Left cardiac atrium (tissue), 4 donors: ENCODE results near the gene HUS1B. TPM values are rescaled to one million over a fixed set of nuclear protein-coding genes. Genes with fewer than 3 reads are reported as not detected.

Source experiments
- ATAC-seq, 2 donors: fragments of 200-7000 bp; cut with Tn5 transposase; one replicate each; pipeline ENCODE4 v1.9.1; 2020; ENCODE audit warnings: mild to moderate bottlenecking in 2 of 2, moderate library complexity in 2 of 2
- DNase-seq: peaks from one replicate; pipeline ENCODE4 v3.0.0-alpha.2; 2020
- intact Hi-C, 2 donors: fragments of 100-400 bp; cut with DNase I; formaldehyde crosslinking; loops; one replicate each; pipeline versions ENCODE4 v1.14.1 to v1.15.1; 2022 to 2023
- total RNA-seq, 2 donors: library from RNA; stranded (reverse); fragmentation: NEBNext Ultra II Directional; extraction: Animal tissue kit (Norgen Biotek cat#: 25700); gene quantifications; one replicate each; pipeline ENCODE4 v1.2.1, GENCODE V29; 2021
- donor health status: DM: no; HTN: yes; CAD: no.
- donor health status: DM: no; HTN: yes; CAD: no; lungs with severe emphysema.
- donor health status: DM: yes; HTN: yes; CAD: no.
- donor health status: Dilated cardiomyopathy.

The HUS1B gene
- total RNA-seq, 2 donors from 2014 or later: not detected

DNA sequence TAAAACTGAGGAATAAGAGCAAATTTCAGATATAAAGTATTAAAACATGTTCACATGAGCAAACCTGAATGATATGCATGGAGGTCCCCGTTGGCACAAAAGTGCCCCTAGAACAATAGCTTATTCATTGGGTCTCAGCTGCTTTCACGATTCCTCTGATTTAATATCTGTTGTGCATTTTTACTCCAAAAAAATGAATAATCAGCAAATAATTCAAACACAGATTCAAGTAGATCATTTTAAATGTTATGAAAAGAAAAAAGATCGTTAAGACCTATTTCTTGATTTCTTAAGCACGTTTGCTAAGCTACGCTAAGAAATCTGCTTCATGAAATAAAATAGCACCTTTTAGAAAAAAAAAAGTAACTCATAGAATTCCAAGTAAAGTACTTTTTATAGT, 21.7 kb downstream of the HUS1B start:
- no peak for ATAC-seq
- intact Hi-C loops: no loop called here
- DNase-seq: no peak

DNA sequence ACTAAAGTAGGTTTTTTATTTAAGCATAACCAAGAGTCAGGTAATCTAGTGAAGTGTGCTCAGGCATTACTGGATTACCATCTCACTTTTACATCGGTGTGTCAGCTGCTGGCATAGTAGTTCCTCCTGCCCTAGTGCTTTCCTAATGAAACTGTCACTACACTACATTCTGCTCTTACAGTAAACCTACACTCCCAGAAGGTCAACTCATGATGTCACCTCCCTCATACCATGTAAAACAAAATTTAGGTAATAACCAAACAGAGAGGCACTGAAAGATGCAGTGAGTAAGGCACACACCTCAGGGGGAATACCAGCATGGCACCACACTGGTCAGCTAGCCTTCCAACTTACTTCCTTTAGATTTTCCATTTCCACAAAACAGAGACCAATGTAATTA, 23.3 kb downstream of the HUS1B start:
- DNase-seq (no peak), ATAC-seq (no peak)
- intact Hi-C loops: no loop called here

DNA sequence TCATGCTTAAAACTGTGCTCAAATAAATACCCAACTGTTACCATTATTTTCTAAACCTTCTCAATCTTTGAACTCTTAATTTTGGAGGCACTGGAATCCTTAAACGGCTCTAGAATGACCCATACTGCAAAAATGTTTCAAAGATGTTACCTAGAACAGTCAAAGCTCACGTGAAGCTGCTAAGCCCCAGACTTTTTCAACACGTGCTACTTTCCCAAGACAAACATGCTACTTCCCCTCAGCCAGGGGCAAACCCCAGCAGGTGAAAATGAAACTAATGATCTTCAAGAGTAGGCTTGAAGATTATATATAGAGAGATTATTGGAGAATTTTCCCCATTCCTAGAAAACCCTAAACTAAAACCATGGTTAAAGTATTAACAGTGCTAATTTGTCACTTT, 28.1 kb downstream of the HUS1B start:
- no peak for ATAC-seq
- DNase-seq: no peak
- intact Hi-C loops: loop anchor here in 1 of 2 donors (10.0 kb wide), 1 partner anchor 166 kb away; no protein-coding TSS in a partner anchor

DNA sequence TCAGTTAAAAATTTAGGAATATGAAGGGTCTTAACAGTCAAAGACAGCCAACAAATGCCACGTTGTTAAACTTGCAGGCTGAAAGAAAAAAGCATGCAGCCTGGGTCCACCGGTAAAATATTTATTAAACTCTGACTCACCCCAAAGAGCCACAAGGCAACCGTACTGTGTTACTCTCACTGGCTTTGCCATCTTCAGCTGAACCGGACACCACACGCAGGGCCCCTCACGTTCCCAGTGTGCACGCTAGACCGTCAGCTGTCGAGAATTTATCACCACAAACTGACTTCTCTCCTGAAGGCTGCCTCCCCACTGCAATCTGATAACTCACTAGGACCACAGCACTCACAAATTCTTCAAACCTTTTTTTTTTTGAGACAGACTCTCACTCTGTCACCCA, 30.7 kb downstream of the HUS1B start:
- intact Hi-C loops: loop anchor here in 1 of 2 donors (10.0 kb wide), 1 partner anchor 169 kb away; no protein-coding TSS in a partner anchor
- ATAC-seq: no peak

DNA sequence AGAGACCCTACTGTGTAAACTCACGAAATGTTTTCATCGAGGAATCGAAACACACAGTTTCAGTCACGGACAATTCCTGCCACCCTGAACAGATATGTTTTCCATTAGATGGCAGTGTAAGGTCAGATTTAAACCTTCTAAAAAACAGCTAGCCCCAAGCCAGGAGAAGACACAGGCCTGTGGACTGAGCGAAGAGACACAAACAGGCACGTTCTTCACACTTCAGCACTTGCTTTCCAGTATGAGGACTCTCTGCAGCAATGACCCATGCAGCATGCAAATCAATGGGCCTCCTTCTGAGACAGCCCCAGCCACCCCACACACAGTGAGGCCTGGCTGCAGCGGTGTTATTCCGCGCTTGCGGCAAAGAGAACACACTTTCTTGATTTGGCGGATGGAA, 31.9 kb downstream of the HUS1B start:
- ATAC-seq (peak; percentile 44 to 82), DNase-seq (no peak)
- intact Hi-C loops: loop anchor here (5.0 to 10.0 kb wide), 2 partner anchors 170 to 762 kb away; partner anchors contain the start of gene FOXF2 (in 1 of the 2)

More for the DNA sequence above, 30.7 kb downstream of the HUS1B start:
- no peak for DNase-seq

DNA sequence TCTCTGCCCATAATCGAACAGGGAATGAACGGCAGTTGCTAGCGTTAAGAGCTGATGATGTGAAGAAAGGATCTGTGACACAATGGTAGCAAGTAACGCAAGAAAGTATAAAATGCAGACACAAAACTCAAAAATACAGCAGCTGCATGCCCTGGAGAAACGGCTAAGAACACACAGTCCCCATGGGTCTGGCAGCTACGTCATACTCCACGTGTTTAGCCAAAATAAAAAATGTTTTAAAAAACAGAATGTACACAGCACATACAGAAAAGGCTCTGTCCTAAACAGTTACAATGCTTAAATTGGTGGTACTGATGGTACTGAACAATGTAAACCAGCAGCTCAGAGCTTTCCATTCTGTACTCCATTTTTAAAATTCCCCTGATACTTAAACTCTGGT, 34.4 kb downstream of the HUS1B start:
- no peak for DNase-seq
- intact Hi-C loops: loop anchor here (5.0 to 10.0 kb wide), 2 partner anchors 172 to 765 kb away; partner anchors contain the start of gene FOXF2 (in 1 of the 2)
- ATAC-seq: no peak

DNA sequence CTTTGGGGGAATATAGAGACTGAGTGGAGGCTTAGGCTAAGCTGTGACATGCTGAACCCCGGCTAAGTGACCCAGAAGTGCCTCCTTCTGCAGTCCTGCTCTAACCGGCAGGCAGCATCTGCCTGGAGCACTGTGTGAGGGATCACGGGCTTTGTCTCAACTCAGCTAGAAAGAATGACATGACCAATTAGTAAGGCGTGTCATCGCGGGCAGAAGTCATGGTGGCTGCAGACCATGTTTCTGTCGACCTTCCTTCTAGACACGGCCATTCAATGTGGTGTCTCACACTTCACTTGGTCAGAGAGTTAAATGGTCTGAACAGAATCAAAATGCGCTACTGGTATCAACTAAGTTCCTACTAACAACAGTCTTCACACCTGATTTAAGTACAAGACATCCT, 35.0 kb downstream of the HUS1B start:
- intact Hi-C loops: loop anchor here (5.0 to 10.0 kb wide), 2 partner anchors 173 to 765 kb away; partner anchors contain the start of gene FOXF2 (in 1 of the 2)
- ATAC-seq (no peak), DNase-seq (no peak)

DNA sequence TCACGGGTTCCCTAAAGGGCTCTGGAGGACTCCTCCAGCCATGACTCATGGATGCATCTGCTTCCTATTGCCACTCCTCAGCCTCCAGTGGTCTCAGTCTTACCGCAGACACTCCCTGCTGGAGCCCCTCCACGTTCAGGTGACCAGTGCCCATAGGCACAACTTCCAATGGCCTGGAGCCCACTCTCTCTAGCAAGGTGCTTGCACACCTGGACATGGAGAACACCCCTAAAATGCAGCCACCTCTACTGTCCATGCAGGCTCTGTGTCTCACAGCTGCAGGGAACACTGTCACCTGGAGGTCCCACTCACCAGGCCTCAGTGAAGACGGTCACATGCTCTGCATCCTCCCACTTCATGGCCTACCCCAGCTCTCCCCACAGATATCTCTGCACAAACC, 36.0 kb downstream of the HUS1B start:
- intact Hi-C loops: loop anchor here (5.0 to 10.0 kb wide), 2 partner anchors 174 to 766 kb away; partner anchors contain the start of gene FOXF2 (in 1 of the 2)
- DNase-seq (no peak), ATAC-seq (no peak)

DNA sequence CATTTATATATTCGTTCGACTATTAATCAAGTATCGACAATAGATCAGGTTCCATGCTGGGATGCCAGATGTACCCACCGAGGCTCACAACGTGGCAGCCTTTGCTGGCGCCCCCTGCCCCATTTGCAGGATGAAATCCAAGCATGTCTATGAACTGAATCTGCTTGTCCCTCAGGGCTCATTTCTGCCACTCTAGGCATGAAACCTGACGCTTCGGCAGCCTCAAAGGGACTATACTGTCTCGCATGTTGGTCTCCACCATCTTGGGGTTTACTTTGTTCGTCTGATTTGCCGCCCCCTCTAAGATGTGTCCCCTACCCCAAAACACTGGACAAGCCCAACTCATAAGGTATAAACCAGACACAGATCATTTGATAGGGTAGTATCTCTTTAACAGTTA, 36.7 kb downstream of the HUS1B start:
- DNase-seq: no peak
- intact Hi-C loops: loop anchor here (5.0 to 10.0 kb wide), 2 partner anchors 175 to 767 kb away; partner anchors contain the start of gene FOXF2 (in 1 of the 2)

DNA sequence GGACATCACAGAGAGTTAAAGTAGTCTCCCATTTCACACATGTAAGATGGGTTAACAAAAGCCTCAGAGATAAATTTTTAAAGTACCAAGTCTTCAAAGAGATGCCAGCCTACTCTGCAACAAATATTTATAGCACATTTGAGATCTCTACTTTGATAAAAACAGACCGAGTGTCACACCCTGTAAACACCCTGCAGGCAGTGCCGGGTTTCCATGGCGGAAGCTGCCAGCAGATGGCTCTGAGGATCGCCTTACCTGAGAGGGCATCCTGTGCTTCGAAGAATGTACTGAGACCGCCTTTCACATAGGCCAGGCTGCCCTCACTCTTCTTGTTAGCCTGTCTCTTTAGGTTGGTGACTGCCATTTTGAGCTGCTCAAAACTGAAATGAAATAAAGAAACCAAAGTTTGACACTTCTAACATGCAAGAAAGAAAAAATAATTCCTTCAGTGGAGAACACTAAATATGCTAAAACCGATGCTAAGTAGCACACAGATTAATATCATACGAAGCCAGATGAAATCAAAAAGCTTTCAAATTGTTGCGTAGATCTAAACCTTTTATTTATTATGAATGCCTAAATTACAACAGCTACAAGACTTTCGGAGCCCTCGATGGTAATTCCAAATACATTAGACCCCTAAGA, 39.3 kb downstream of the HUS1B start:
- intact Hi-C loops: no loop called here
- ATAC-seq (no peak), DNase-seq (no peak)

More for the DNA sequence above, 36.7 kb downstream of the HUS1B start:
- ATAC-seq: no peak

DNA sequence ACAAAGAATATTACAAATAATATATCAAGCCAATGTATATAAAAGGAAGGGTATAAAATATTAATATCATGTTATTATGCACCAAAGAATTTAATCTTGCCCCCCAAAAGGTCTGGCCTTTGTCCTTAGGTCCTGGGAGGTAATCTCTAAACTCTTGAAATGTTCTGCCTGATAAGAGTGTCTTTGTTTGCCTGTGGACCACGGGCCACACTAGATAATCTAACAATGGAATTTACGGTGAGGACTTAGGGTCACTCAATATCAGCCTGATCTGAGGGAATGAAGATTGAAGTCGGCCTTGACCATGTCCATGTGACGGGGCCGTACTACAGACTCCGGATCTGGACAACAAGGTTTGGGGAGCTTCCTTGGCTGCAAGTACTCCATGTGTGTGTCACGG, 42.9 kb downstream of the HUS1B start:
- intact Hi-C loops: no loop called here
- DNase-seq: no peak
- ATAC-seq: no peak

DNA sequence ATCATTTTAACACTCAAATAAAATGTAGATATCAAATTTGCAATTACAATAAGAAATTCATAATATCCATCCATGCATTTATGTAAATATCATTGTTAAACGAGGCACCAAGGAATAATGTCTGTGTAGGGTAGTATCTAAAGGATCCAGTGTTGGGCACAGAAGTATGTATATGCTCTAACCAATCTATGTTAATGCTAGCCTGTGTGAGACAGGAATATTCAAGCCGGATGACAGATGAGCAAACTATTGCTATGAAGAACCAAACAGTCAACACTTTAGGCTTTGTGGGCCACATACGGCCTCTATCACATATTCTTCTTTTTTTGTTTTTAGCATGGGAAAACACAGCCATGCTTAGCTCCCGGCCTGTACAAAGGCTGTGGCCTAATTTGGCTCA, 45.0 kb downstream of the HUS1B start:
- intact Hi-C loops: no loop called here
- DNase-seq (no peak), ATAC-seq (no peak)

DNA sequence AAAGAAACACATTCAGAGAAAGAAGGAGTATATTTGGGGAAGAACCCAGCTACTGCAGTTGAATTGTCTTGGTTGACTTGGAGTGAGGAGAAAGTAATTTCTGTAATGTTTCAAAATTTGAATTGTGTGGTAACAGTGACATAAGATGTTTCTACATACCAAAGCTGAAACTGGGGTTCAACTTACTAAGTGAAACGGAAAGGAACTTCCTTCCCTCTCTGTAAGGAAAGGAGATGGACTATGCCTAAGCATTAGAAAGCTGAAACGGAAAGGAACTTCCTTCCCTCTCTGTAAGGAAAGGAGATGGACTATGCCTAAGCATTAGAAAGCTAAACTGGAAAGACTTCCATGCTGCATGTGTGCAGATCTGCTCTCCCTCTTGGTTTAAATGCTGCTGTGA, 46.0 kb downstream of the HUS1B start:
- intact Hi-C loops: no loop called here
- ATAC-seq: no peak

DNA sequence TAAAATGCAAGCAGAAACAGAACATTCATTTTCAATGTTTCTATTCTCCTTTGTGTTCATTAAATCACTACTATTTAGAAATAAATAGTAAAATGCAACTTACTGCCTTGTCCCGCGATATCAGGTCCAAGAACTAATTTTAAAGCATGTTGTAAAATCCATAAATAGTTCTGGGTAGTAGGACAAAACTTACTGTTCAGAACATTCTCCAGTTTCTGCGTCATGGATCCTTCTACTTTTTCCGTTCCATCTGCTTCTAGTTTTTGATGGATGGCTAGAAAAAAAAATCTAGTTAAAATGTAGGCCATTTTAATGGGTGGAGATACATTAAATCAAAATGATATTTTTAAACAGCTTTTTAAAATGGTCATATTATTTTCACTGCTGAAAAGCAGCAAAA, 47.0 kb downstream of the HUS1B start:
- no peak for ATAC-seq
- DNase-seq: no peak
- intact Hi-C loops: no loop called here

More for the DNA sequence above, 46.0 kb downstream of the HUS1B start:
- DNase-seq: no peak

DNA sequence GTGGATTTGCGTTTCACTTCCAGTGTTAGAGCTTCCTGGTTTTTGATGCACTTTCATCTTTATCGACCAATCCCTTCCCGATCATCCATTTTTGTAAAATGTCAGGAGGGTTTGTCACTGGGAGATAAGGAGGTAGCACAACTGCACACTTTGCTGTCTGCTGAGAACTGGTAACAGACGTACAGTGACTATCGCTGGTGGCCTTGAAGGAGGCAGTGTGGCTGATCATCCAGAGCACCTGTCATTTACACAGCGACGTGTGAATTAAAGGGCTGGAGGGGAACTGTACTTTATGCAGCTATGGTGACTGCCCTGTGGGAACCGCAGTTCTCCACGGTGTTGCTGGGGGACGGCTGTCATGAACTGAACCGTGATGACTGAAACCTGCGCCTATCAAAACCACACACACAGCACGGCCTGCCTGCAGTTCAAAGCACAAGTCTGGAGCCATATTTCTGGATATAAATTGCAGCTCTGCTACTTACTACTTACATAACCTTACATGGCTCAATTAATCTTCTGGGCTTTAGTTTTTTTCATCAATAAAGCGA, 50.0 kb downstream of the HUS1B start:
- no peak for ATAC-seq

More for the DNA sequence above, 50.0 kb downstream of the HUS1B start:
- intact Hi-C loops: no loop called here
- DNase-seq: no peak

Other genes with a start within 250 kb of the HUS1B start
- 10 to 100 TPM; 13.3 to 14.8 TPM for gene EXOC2, start 36.0 kb upstream of the HUS1B start, total RNA-seq